Middle frontal gyrus (tissue), 1 donor: ENCODE data around the gene CAMK1D.

ENCODE experiments used
- DNase-seq: peaks from one replicate; pipeline ENCODE4 v3.0.0-alpha.2; 2015; ENCODE audit warnings: low spot score; ENCODE audit errors: extremely low spot score

The CAMK1D gene

DNA sequence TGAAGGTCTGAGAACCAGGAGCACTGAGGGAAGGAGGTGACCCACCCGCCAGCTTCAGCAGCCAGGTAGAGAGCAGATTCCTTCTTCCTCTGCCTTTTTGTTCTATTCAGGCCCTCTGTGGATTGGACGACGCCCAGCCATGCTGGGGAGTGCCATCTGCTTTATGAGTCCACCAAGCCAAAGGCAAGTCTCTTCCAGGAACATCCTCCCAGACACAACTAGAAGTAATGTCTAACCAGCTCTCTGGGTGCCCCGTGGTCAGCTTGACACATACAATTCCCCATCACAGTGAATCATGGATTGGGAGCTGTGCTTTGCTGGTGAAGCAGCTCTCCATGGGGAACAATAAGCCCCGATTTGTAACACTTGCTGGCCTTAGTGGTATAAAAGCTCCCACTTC lies 526.9 kb downstream of the CAMK1D start:
- peak; percentile 14 for DNase-seq

DNA sequence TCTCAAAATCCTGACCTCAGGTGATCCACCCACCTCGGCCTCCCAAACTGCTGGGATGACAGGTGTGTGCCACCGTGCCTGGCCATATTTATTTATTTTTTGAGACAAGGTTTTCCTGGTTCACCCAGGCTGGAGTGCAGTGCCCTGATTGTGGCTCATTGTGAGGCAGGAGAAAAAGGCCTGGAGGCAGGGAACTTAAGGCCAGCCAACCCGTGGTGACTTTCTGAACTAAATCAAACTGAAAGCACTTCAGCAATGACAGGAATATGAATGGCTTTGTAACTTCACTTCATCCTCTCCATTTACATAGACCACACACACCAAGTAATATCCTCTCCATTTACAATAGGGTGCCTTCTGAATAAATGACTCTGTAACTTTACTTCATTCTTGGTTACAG lies 527.8 kb downstream of the CAMK1D start:
- DNase-seq: no peak

DNA sequence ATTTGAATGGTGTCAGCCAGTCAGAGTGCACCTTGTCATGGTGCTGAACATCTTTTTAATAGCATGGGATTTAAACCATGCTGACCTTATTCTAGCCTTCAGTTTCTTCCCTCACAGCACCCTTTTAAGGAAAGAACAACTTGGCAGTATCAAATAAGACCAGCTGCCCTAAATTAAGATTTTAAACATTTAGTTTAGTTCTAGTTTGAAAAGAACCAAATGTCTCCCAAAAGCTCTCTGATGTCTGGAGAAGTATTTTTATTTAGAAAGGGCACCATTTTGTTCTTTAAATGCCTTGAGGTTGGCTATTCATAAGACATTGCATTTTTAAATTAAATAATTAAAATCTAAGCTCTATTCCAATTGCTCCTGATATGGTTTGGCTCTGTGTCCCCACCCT lies 531.1 kb downstream of the CAMK1D start:
- no peak for DNase-seq

DNA sequence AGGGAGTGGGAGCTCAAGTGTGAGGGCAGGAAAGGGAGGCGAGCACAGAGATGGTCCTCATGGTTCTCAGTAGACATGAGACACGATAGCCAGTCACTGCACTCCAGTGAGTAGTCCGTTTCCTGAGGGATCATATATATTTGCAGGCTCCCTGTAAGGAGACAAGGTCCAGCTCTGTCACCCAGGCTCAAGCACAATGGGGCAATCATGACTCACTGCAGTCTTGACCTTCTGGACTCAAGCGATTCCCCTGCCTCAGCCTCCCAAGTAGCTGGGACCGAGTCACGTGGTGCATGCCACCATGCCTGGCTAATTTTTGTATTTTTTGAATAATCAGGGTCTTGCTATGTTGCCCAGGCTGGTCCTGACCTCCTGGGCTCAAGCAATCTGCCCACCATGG lies 535.5 kb downstream of the CAMK1D start:
- DNase-seq: no peak
